PC-3 (cell line): Measurements from ENCODE around the gene OGDH. TPM values are rescaled to one million over a fixed set of nuclear protein-coding genes. Genes with fewer than 3 reads are reported as not detected.

Source experiments
- ATAC-seq: fragments of 200-7000 bp; cut with Tn5 transposase; 2 replicates; pipeline ENCODE4 v1.9.1; 2020; ENCODE audit warnings: mild to moderate bottlenecking, moderate library complexity
- BruUV-seq: library from RNA; stranded (reverse); fragments of 400-500 nt; replicated peaks from 2 replicates; lab custom pipeline; 2021; lab: Mats Ljungman, UMichigan
- CTCF ChIA-PET: fragments of 300-600 bp; sonication (Branson Sonifier 250); formaldehyde crosslinking; loops from one replicate; lab custom pipeline; 2022; ENCODE audit warnings: antibody characterized with exemption; lab: Charles Lee
- POLR2A ChIA-PET: fragments of 300-600 bp; sonication (Branson Sonifier 250); formaldehyde crosslinking; loops from one replicate; lab custom pipeline; 2022; ENCODE audit warnings: antibody characterized with exemption; ENCODE audit not compliant: unreplicated experiment; lab: Charles Lee
- DNase-seq: peaks from one replicate; pipeline ENCODE4 v3.0.0-alpha.2; 2015
- H2AFZ ChIP-seq: fragments of 300-600 bp; sonication (generic); 2 replicates; pipeline ENCODE4 v1.6.0; 2016; ENCODE audit warnings: antibody characterized with exemption, low read length
- H3F3A ChIP-seq: fragments of 300-600 bp; sonication (generic); one replicate; pipeline ENCODE4 v1.6.0; 2017; ENCODE audit warnings: antibody characterized with exemption, low read length, control low read depth, mild to moderate bottlenecking; ENCODE audit not compliant: unreplicated experiment
- H3K27ac ChIP-seq: fragments of 300-600 bp; sonication (generic); 2 replicates; pipeline ENCODE4 v1.5.1; 2016; ENCODE audit warnings: mild to moderate bottlenecking, low read length
- H3K27me3 ChIP-seq: fragments of 300-600 bp; sonication (generic); 2 replicates; pipeline ENCODE4 v1.6.1; 2016; ENCODE audit warnings: low read length, mixed read lengths
- H3K36me3 ChIP-seq: fragments of 300-600 bp; sonication (generic); 2 replicates; pipeline ENCODE4 v1.6.1; 2016; ENCODE audit warnings: low read depth, mixed run types, low read length, mixed read lengths
- H3K4me1 ChIP-seq: fragments of 300-600 bp; sonication (generic); 2 replicates; pipeline ENCODE4 v1.5.1; 2016; ENCODE audit warnings: low read length; ENCODE audit not compliant: insufficient read depth
- H3K4me2 ChIP-seq: fragments of 300-600 bp; sonication (generic); 2 replicates; pipeline ENCODE4 v1.6.0; 2016; ENCODE audit warnings: low read length
- H3K4me3 ChIP-seq: fragments of 300-600 bp; sonication (generic); 2 replicates; pipeline ENCODE4 v1.5.1; 2016; ENCODE audit warnings: mild to moderate bottlenecking, low read length, mixed read lengths
- H3K79me2 ChIP-seq: fragments of 300-600 bp; sonication (generic); 2 replicates; pipeline ENCODE4 v1.6.1; 2017; ENCODE audit warnings: low read length, mixed read lengths
- H3K9ac ChIP-seq: fragments of 300-600 bp; sonication (generic); 2 replicates; pipeline ENCODE4 v1.6.0; 2016; ENCODE audit warnings: mild to moderate bottlenecking, low read length
- H3K9me2 ChIP-seq: fragments of 300-600 bp; sonication (generic); replicated peaks from 2 replicates; pipeline ENCODE4 v1.6.1; 2016; ENCODE audit warnings: mixed run types, low read length, mixed read lengths
- H3K9me3 ChIP-seq: fragments of 300-600 bp; sonication (generic); 2 replicates; pipeline ENCODE4 v1.6.1; 2016; ENCODE audit warnings: low read length, mixed read lengths
- H4K20me1 ChIP-seq: fragments of 300-600 bp; sonication (generic); 2 replicates; pipeline ENCODE4 v1.6.1; 2016; ENCODE audit warnings: low read length, mixed read lengths
- CTCF ChIP-seq: fragments of 300-600 bp; sonication (generic); conservative IDR thresholded peaks from 2 replicates; pipeline ENCODE4 v1.5.1; 2017; ENCODE audit warnings: antibody characterized with exemption, low read depth, mild to moderate bottlenecking, low read length
- EZH2 ChIP-seq: fragments of 300-600 bp; sonication (generic); IDR thresholded peaks from one replicate; pipeline ENCODE4 v1.6.1; 2017; ENCODE audit warnings: antibody characterized with exemption, mild to moderate bottlenecking, low read length; ENCODE audit not compliant: unreplicated experiment
- EZH2phosphoT487 ChIP-seq: fragments of 300-600 bp; sonication (generic); IDR thresholded peaks from 2 replicates; pipeline ENCODE4 v1.6.1; 2018; ENCODE audit warnings: mild to moderate bottlenecking, antibody characterized with exemption, low read length, borderline replicate concordance
- intact Hi-C: fragments of 100-400 bp; cut with micrococcal nuclease; formaldehyde crosslinking; loops from 2 replicates; pipeline ENCODE4 v1.9.0; 2023
- total RNA-seq: library from RNA; depleted of rRNA; stranded (reverse); fragments of >200 nt; gene quantifications from 2 replicates; pipeline ENCODE4 v1.2.3, GENCODE V29; 2014

The OGDH gene
- total RNA-seq, 1 experiment from 2014 or later = 66.2 TPM

- DNase-seq (no peak), ATAC-seq (no peak)
- Histone ChIP-seq H3K9me3 (no peaks in the 10 kb centered on the region), H3F3A (no peaks in the 10 kb centered on the region), H2AFZ (no peak overlapping the region), H3K79me2 (no peaks in the 10 kb centered on the region), H4K20me1 (no peaks in the 10 kb centered on the region), H3K27me3 (no peaks in the 10 kb centered on the region), H3K27ac (peak overlapping the region; percentile 30), H3K4me1 (peaks cover 12% of the 10 kb centered on the region), H3K4me2 (no peak overlapping the region), H3K4me3 (no peak overlapping the region), H3K9me2 (no peaks in the 10 kb centered on the region), H3K36me3 (no peaks in the 10 kb centered on the region; the same call in 1 of the 2 replicates), H3K9ac (no peak overlapping the region)
- intact Hi-C loops = no loop called here
- ChIA-PET POLR2A (no interaction called here), CTCF (no interaction called here)
- no TSS peak for BruUV-seq
- no peak for TF ChIP-seq CTCF
- TF ChIP-seq EZH2 = no peak
- no peak for TF ChIP-seq EZH2phosphoT487
Measured at GRCh38 chr7:44711528-44711927, 105.1 kb downstream of the OGDH start.

GRCh38 chr7:44712012-44712411 is 105.6 kb downstream of the OGDH start:
- H3F3A ChIP-seq = no peaks in the 10 kb centered on the region
- TSS peak; percentile 10 for BruUV-seq
- no peak overlapping the region for H3K9ac ChIP-seq
- H3K4me1 ChIP-seq = peaks cover 12% of the 10 kb centered on the region
- ChIA-PET POLR2A (no interaction called here), CTCF (no interaction called here)
- no peaks in the 10 kb centered on the region for H3K27me3 ChIP-seq
- no peaks in the 10 kb centered on the region for H4K20me1 ChIP-seq
- H3K9me2 ChIP-seq = no peaks in the 10 kb centered on the region
- H3K9me3 ChIP-seq = no peaks in the 10 kb centered on the region
- DNase-seq (peak; percentile 46), ATAC-seq (peak; percentile 40)
- TF ChIP-seq EZH2phosphoT487 (no peak), EZH2 (no peak), CTCF (no peak)
- H2AFZ ChIP-seq = no peak overlapping the region
- peak overlapping the region; percentile 30 for H3K27ac ChIP-seq
- H3K36me3 ChIP-seq = no peaks in the 10 kb centered on the region; the same call in 1 of the 2 replicates
- H3K4me3 ChIP-seq = no peak overlapping the region
- intact Hi-C loops = no loop called here
- no peaks in the 10 kb centered on the region for H3K79me2 ChIP-seq
- H3K4me2 ChIP-seq = no peak overlapping the region

GRCh38 chr7:44713141-44713540 is 106.7 kb downstream of the OGDH start:
- Histone ChIP-seq H3F3A (no peaks in the 10 kb centered on the region), H3K79me2 (no peaks in the 10 kb centered on the region)
- CTCF ChIA-PET = no interaction called here

More at GRCh38 chr7:44713141-44713540, 106.7 kb downstream of the OGDH start:
- Histone ChIP-seq H4K20me1 (no peaks in the 10 kb centered on the region), H2AFZ (no peak overlapping the region), H3K9me2 (no peaks in the 10 kb centered on the region), H3K27me3 (no peaks in the 10 kb centered on the region), H3K4me2 (no peak overlapping the region), H3K27ac (no peak overlapping the region), H3K9me3 (no peaks in the 10 kb centered on the region), H3K4me1 (peaks cover 17% of the 10 kb centered on the region), H3K4me3 (no peak overlapping the region), H3K9ac (no peak overlapping the region), H3K36me3 (no peaks in the 10 kb centered on the region; the same call in 1 of the 2 replicates)
- intact Hi-C loops = no loop called here
- POLR2A ChIA-PET = no interaction called here
- TF ChIP-seq EZH2phosphoT487 (no peak), CTCF (no peak), EZH2 (no peak)
- DNase-seq = no peak
- no peak for ATAC-seq
- no TSS peak for BruUV-seq
